C4-2B (cell line): ENCODE measurements around the gene RHOU.

Experiments
- CTCF ChIP-seq: fragments of 450-650 bp; conservative IDR thresholded peaks from 2 replicates; pipeline ENCODE4 v1.5.1; 2017; ENCODE audit warnings: mild to moderate bottlenecking
- ZFX ChIP-seq: fragments of 450-650 bp; IDR thresholded peaks from 2 replicates; pipeline ENCODE4 v1.6.1; 2017

DNA sequence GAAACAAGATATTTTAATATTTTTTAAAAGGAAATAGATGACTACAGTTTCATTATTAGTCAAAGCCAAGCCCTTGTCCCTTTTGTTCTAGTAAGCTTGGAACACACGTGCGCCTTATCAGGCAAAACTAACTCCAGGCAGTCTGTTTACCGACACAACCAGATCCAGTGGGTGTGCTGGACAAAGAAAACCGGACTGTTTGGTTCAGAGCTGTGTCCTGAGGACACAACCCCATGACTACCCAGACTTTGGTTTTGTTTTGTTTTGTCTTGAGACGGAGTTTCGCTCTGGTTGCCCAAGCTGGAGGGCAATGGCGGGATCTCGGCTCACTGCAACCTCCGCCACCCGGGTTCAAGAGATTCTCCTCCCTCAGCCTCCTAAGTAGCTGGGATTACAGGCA, 13.9 kb upstream of the RHOU start:
- TF ChIP-seq CTCF, result no peak
- no peak for TF ChIP-seq ZFX
